ENCODE measurements around the gene GRAP2. TPM values are rescaled to one million over a fixed set of nuclear protein-coding genes. Genes with fewer than 3 reads are reported as not detected.

GRAP2 gene
- total RNA-seq, 1 donor from 2014 or later, result not detected

DNA sequence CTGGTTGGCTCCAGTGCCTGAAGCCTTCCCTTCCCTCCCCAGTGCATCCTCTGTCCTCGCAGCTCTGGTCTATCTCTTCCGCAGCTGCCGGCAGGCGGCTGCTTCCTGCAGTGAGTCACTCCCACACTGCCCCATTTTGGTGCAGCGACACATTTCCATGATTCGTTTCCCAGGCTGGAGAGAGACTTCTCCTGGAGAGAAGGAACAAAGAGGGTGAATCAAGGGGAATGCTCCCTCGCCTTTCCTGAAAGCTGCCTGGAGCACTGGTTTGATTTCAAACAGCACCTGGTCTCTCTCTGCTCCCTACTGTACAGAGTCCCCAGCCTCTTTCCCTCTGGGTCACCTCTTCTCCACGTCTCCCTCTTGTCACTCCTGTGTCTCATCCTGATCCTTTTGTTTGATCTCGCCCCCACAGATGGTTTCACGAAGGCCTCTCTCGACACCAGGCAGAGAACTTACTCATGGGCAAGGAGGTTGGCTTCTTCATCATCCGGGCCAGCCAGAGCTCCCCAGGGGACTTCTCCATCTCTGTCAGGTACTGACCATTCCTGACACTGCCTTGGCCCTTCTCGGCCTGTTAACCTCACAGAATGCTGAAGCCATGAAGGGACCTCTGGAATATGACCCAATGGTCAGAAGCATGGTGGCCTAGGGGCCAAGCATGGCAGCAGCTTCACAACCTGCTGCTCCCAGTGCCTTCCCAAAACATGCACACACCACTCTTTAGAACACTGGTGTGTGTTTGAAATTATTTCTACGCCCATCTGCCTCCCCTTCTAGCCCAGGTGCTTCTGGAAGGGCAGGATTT lies 59.0 kb downstream of the GRAP2 start, which contains the start of gene TMA7B:
TSS of gene TMA7B (plus strand) at position 758 of the 808 bp plus-strand sequence. CDS start 3,978 bp downstream, outside the sequence.
- peak; percentile 36 for TF ChIP-seq CTCF (IDR thresholded peaks at IDR 0.05)
- Mint-ChIP-seq H3K4me3 (ENCODE audit: unreplicated experiment) (no peak within 1 kb of the TSS), H3K4me1 (ENCODE audit: unreplicated experiment) (peaks cover 23% of the 10 kb centered on the region), H3K9me3 (ENCODE audit: unreplicated experiment) (no peaks in the 10 kb centered on the region), H3K27ac (ENCODE audit: unreplicated experiment) (peak within 1 kb of the TSS; percentile 53), H3K36me3 (ENCODE audit: unreplicated experiment) (no peaks in the 10 kb centered on the region), H3K27me3 (ENCODE audit: unreplicated experiment) (peaks cover 5% of the 10 kb centered on the region)
- DNase-seq (ENCODE audit: extremely low spot score, unreplicated experiment), result no peak

DNA sequence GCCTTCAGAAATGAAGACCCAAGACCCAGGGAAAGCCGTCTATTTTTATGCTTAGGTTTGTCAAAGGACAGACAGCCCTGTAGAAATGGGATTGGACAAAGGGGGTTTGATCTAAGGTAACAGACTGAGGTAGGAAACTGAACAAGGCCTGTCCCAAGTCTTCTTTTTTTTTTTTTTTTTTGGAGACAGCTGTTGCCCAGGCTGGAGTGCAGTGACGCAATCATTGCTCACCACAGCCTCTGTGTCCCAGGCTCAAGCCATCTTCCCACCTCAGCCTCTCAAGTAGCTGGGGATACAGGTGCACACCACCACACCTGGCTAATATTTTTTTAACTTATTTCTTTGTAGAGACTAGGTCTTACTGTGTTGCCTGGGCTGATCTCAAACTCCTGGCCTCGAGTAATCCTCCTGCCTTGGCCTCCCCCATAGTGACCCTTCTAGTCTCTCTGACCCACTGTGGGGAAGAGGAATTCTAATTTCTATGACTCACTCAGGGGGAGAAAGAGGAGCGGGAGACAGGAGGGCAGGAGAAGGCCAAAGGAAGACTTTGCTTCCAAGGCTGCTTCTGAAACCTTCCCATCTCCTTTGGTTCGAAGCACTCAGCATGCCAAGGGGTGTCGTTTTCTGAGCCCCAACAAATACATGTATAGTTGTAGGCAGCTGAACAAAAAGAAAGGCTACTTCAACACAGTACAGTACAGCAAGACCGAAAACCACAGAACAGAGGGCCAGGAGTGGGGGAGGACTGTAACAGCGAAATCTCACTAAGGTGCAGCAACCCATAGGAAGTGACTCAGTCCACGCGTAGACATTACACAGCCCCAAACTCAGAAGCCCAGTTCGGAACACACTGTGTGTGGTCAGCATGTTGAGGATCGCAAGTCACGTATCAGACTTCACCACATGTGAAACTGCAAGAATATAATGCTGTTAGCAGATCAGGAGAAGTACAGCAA lies 60.2 kb downstream of the GRAP2 start:
- peak overlapping the region; percentile 53 for H3K27ac Mint-ChIP-seq (ENCODE audit: unreplicated experiment)
- H3K4me3 Mint-ChIP-seq (ENCODE audit: unreplicated experiment), result no peak overlapping the region
- H3K4me1 Mint-ChIP-seq (ENCODE audit: unreplicated experiment), result peaks cover 18% of the 10 kb centered on the region
- no peaks in the 10 kb centered on the region for H3K36me3 Mint-ChIP-seq (ENCODE audit: unreplicated experiment)
- H3K9me3 Mint-ChIP-seq (ENCODE audit: unreplicated experiment), result no peaks in the 10 kb centered on the region
- no peak for TF ChIP-seq CTCF (IDR thresholded peaks at IDR 0.05)
- H3K27me3 Mint-ChIP-seq (ENCODE audit: unreplicated experiment), result peaks cover 5% of the 10 kb centered on the region
- no peak for DNase-seq (ENCODE audit: extremely low spot score, unreplicated experiment)

- DNase-seq (ENCODE audit: extremely low spot score, unreplicated experiment), result no peak
- H3K4me3 Mint-ChIP-seq (ENCODE audit: unreplicated experiment), result no peak overlapping the region
- H3K4me1 Mint-ChIP-seq (ENCODE audit: unreplicated experiment), result peaks cover 18% of the 10 kb centered on the region
- H3K27ac Mint-ChIP-seq (ENCODE audit: unreplicated experiment), result no peak overlapping the region
- peaks cover 5% of the 10 kb centered on the region for H3K27me3 Mint-ChIP-seq (ENCODE audit: unreplicated experiment)
- no peak for TF ChIP-seq CTCF (IDR thresholded peaks at IDR 0.05)
- H3K9me3 Mint-ChIP-seq (ENCODE audit: unreplicated experiment), result no peaks in the 10 kb centered on the region
- no peaks in the 10 kb centered on the region for H3K36me3 Mint-ChIP-seq (ENCODE audit: unreplicated experiment)
These were observed 61.2 kb downstream of the GRAP2 start for GRCh38 chr22:39962071-39962470.

DNA sequence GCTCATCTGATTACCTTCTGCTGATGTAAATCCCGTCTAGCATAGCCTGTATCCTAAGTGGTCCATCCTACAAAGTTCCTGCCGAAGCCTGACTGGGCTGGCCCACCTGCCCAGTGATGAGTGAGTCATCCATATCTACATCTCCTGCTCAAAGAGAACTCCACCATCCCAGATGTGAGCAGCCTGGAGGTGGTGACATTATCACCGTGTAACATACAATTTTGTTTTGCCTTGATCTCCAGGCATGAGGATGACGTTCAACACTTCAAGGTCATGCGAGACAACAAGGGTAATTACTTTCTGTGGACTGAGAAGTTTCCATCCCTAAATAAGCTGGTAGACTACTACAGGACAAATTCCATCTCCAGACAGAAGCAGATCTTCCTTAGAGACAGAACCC lies 64.9 kb downstream of the GRAP2 start:
- Mint-ChIP-seq H3K27ac (ENCODE audit: unreplicated experiment) (no peak overlapping the region), H3K4me1 (ENCODE audit: unreplicated experiment) (peaks cover 11% of the 10 kb centered on the region)

More for the DNA sequence above, 64.9 kb downstream of the GRAP2 start:
- Mint-ChIP-seq H3K36me3 (ENCODE audit: unreplicated experiment) (no peaks in the 10 kb centered on the region), H3K9me3 (ENCODE audit: unreplicated experiment) (no peaks in the 10 kb centered on the region), H3K4me3 (ENCODE audit: unreplicated experiment) (no peak overlapping the region), H3K27me3 (ENCODE audit: unreplicated experiment) (peaks cover 21% of the 10 kb centered on the region)
- TF ChIP-seq CTCF (IDR thresholded peaks at IDR 0.05), result no peak
- DNase-seq (ENCODE audit: extremely low spot score, unreplicated experiment), result no peak
